GM21515 (cell line): ENCODE data around the gene OSBPL7.

ENCODE experiments used
- ATAC-seq: cut with Tn5 transposase; IDR thresholded peaks from one replicate; pipeline ENCODE4 v1.9.1; 2021; ENCODE audit not compliant: unreplicated experiment

Gene OSBPL7

DNA sequence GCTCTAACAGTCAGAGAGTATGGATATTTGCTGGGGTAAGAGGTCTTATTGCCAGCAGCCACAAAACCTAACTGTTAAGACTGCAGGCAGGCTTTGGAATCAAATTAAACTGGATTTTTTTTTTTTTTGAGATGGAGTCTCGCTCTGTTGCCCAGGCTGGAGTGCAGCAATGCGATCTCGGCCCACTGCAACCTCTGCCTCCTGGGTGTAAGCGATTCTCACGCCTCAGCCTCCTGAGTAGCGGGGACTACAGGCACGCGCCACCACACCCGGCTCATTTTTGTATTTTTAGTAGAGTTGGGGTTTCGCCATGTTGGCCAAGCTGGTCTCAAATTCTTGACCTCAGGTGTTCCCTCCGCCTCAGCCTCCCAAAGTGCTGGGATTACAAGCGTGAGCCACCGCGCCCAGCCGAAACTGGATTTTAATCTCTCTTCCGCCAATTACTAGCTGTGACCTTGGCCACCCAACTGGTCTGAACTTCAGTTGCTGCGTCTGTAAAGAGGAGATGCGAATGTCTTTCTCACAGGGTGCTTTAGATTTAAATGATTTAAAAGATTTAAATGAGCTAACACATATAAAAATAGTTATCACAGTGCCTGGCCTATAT lies 8.9 kb upstream of the OSBPL7 start:
- ATAC-seq, result no peak

DNA sequence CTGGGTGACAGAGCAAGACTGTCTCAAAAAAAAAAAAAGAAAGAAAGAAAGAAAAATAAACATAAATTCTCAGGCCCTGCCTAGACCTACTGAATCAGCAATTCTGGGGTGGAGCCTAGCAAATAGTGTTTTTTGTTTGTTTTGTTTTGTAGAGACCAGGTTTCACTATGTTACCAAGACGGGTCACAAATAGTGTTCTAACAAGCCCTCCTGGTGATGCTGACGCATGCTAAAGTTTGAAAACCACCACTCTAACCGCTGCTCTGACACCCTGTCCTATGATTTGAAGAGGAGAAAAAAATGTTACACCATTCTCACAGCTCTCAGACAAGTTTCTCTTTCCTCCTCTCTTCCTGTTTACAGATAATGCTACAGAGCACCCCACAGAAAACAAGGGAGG lies 8.3 kb upstream of the OSBPL7 start:
- no peak for ATAC-seq

DNA sequence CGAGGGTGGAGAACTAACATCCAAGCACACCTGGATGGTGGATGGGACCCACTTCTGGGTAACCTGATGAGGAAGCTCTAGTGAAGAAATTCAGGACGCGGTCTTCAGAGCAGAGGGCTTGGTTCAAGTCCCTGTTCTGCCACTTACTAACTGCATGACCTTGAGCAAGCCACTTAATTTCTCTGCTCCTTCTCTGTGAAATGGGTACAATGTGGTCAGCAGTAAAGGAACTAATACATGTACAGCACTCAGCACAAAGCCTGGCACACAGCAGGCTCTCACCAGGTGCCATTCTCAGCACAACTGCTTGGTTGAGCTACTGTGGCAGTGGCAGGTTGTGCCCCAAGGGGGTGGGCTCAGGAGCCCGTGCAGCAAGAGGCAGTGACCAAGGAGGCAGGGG lies 1.9 kb upstream of the OSBPL7 start:
- no peak for ATAC-seq

DNA sequence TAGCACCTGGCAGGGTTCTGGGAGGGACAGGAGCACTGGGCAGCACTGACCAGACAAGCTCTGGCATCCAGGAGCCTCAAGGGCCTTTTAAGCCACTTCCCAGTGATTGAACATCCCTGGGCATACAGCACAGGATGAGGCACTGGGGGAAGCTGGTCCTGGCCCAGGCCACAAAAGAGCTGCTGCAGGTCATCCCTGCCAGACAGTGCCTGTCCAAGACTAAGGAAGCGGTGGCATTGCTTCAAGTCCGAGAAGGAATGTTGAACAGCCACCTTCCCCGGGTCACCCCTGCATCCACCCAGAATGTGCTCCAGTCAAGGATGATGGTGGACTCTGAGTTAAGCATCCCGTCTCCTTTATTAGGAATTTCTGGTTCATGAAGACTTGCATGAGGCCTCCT lies 1.2 kb upstream of the OSBPL7 start:
- ATAC-seq, result no peak

DNA sequence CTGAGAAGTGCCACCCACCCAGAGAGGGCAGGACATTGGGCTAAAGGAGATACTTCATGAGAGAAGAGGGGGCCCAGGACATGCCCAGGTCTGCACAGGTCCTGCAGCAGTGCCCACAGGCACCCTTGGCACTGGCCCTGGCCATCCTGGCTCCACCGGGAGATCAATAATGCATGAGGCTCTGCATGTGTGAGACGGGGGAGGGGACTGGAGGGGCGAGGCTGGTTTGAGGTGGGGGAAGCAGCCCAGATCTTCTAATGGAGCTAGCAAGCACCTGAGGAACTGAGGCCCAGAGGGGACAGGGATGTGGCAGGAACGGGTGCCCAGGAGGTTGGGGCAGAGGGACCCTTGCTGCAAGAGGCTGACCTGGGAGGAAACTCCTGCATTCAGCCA lies 567 bp downstream of the OSBPL7 start:
- ATAC-seq, result no peak

DNA sequence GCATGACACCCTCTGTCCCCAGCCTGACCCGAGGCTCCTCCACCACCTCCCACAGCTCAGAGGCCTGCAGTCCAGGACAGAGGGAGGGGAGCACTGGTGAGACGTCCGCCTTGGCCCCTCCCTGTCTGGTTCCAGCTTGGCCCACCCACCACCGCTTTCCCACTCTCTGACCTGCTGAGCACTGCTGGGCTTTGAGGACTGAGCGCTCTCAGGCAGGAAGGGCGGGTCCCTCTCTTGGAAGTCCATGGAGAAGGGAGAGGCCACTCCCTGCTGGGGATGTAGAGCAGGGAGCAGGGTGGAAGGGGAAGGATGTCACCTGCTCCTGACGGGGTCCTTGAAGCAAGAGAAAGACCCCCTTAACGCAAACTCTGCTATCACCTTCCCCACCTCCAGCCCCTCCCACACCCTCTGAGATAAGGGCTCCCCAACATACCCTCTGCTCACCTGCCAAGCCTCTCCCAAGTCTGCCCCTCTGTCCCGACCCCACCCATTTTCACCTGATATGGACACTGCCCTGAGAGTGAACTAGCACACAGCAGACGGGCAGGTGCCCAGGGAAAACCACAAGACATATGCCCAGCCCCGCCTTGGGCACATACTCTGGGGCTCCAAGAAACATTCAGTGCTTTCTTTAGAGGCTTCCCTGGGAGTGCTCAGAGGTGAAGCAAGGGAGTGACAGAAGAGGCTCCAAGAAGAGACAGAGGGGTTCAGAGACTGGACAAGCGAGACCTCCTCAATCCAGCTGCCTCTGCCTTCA lies 1.4 kb downstream of the OSBPL7 start:
- no peak for ATAC-seq

DNA sequence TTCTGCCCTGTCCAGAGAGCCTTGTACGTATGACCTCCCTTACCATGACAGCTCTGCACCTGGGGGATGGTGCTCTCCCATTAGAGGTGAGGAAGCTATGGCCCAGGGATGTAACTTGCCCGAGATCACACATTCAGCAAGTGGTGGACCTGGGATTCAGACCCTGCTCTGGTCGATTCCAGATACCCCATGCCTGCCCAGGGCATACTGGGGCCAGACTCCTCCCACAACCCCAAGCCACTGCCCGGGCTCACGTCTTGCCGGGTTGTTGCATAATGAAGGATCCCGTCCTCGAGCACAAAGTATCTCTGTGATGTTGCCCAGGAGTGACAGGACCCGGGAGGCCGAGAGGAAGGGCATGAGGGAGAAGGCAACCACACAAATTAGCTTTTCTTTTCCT lies 2.1 kb downstream of the OSBPL7 start:
- ATAC-seq, result no peak

DNA sequence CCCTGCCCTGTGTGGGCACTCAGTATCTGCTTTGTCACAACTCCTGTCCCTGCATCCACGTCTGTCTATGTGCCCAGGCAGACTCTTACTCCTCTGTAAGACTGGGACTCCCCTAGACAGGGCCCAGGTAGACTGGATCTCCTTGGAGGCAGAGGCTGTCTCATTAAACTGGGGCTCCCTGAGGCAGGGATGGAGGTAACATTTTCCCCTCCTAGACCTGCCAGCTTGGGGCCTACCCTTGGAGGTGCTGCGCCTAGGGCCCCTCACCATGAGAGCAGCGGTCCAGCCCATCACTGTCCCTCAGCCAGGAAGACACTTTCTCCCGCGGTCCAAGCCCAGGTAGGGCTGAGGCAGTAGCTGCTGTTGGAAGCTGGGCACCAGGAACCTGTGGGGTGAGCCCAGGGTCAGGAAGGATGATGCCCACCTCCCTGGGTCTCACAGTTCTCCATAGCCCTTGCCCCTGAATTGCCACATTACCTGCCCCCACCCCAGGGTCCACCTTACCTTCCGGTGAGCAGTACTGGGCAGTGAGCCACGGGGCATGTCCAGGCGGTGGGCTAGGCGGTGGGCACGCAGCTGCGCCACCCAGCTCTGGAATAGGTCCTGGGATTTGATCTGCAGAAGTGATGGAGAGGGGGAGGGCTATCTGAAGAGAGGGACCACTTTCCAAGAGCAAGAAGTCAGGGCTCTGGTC lies 3.4 kb downstream of the OSBPL7 start:
- no peak for ATAC-seq

DNA sequence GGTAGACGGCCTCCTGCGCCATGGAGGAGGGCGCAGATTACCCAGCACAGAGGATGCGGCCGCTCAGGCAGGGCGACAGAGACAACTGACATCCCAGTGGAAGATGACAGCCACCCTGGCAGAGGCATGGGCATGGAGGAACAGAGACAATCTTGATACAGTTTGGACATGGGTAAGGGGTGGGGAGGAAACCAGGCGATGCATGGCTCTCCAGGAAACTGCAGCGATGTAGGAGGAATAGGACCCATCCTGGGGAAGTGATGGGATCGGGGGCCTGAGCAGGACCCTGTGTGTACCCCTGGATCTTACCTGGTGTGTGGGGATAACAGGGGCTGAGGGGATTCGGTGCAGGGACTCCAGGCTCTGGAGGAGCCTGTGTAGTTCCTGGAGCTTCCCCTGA lies 4.6 kb downstream of the OSBPL7 start:
- no peak for ATAC-seq

DNA sequence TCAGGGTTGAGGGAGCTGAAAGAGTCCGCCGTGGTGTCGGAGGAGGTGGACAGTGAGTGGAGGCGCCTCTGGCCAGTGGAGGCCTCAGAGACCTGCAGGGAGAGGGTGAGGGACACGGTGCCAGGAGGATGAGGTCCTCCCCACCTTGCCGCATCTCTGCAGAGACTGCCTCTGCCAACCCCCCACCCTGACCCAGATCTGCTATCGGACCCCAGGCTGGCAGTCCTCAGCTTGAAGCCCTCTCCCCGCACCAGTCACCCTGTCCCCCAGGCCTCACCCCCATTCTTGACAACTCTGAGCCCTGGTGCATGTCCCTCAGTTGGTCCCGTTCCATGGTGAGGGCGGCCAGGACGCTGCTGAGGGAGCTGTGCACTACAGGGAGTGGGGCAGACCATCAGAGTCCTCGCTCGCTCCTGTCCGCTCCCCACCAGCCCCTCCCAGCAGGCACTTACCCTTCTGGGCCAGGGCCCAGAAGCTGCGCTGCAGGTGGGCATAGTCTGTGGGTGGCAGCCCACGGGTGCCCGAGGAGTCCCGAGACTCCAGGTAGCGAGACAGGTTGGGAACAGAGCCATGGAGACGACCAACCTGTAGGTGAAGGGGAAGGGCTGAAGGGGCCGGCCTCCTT lies 5.4 kb downstream of the OSBPL7 start:
- ATAC-seq, result no peak

DNA sequence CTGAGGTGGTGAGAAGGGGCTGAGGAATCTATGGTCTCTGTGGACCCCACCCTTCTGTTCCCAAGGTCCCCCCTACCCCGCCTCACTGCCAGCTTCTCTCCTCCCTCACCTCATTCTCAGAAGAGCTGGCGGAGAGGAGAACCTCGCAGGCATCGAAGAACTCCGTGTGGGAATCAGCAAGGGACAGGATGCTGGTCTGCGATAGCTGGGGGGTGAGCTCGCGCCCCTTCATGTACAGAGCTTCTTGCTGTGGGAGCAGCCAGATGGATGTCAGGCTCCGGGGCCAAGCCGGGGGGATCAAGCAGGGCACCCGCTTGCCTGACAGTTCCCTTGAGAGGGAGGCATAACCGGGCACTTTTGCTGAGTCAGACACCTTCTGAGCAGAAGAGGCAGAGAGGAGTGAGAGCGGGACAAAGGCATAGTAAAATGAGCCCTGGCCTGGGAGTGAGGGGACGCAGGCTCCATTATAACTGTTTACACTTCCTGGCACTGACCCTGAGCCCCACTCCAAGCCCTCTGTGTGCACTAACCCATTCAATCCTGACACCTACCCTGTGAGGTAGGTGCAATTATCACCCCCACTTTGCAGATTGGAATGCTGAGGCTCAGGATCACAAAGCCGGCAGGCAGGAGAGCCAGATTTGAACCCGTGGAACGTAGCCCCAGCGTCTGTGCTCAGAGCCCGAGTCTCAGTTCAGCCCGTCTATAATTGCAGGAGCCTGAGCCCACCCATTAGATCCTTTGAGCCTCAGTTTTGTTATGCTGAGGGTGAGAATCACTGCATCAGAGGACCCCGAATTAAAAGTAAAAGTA lies 6.3 kb downstream of the OSBPL7 start:
- ATAC-seq, result no peak

DNA sequence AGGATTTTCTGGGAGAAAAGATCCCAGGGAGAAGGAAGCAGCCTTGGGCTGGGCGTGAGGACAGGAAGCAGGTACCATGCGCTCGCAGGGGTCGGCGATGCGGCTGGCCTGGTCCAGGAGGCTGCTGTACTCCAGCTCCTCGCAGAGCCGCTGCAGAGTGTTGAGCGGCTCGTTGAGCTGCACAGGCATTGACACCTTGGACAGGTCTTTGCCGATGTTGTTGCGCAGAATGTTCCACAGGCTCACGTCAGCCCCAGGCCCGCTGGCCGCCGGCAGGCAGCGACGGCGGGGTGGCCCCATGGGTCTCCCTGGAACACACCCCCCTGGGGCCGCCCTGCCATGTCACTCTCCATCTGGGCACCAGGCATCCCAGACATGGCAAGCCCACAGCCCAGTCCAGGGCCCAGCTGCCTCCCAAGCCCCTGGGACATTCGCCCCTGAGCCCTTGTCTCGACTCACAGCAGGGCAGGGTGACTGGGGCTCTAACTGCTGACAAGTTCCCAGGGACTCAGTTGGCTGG lies 8.0 kb downstream of the OSBPL7 start:
- ATAC-seq, result no peak

DNA sequence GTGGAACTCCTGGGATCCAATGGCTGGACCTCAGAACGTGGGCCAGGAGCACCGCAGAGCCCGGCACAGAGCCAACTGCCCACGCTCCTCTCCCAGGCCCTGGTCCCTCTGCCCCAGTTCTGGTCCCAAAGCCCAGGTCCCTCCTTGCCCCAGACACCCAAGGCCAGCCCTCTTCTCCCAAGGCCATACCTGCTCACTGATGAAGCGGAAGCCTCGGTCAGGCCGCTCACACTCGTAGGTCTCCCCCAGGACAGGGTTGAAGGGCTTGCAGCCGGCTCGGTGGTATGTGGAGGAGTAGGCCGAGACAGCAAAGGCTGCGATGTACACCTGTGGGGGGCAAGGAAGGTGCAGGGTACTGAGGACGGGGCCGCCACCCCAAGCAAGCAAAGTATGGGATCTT lies 8.5 kb downstream of the OSBPL7 start:
- ATAC-seq, result no peak

DNA sequence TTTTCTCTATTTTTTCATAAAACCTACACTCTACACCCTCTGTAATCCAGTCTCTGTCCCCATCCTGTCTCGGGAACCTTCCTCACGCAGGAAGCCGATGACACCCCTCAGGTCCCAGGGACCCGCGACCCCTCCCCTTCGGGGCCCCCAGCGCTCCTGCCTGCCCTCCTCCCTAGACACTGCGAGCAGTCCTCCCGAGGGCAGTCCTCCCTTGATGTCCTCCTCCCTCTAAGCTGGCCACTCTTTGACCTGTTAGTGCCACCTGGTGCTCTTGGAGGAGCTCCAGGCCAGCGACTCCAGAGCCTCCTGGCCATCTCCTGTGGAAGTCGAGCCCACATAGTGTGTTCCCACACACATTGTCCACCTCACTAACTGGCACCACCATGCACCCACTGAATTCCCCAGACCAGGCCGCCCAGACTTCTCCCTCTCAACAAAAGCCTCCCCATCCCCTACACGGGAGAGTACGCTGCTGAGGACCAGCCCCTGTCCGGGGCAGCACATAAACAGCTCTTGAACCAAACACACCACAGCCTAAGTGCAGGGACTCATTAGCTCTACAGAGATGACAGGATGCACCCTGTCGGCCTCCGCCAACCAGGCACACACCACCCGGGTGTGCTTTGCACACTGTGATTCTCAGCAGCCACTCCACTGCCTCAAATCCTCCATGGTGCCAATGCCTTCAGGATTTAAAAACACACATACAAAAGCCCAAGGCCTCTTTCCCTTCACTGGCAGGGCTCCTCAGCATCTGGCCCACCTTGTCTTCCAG lies 9.3 kb downstream of the OSBPL7 start:
- ATAC-seq, result no peak

DNA sequence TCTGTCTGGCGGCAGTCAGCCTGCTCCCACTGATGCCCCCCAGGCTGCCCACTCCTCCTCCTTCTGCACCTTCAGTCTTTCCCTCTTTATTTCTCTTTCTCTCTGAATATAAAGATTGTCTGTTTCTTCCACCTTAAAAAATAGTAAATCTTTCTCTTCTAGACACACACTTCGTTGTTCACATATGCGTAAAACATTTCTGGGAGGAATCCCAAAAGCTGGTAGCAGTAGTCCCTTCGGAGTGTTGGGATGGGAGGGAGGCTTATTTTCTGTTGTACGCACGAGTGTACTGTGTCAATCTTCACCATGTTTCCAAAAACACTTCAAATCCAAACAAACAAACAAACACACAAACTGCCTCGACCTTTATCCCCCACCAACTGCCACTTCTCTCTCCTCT lies 9.9 kb downstream of the OSBPL7 start:
- no peak for ATAC-seq

DNA sequence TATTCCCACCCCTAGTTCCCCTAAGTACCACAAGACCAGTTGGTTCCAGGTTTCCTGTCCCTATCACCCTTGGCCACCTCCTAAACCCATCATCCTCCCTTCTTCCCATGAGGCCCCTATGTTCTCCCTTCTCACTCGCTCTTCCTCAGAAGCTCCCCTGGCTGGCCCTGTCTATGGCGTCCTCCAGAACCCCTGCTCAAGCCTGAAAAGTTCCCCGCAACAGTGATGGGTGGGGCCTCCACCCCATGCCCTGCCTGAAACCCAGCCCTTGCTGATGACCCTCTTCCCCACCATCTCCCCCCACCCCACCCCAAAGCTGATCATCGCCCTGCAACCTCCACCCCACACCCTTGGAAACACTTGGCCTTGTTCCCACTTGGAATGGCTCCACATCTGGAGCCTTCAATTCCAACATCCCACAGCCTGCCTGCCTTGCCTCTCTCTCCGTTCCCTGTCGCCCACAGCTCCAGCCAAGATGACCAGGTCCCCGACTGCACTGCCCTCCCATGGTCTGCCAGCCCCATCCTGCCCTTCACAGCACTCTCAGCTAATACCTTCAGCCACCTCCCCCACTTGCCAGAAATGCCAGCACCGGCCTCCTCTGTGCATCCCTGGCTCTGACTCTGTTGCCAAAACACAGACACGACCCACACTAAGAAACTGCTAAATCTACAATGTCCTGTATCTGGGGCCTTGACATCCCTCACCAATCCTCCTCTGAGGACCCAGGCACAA lies 10.5 kb downstream of the OSBPL7 start:
- no peak for ATAC-seq

DNA sequence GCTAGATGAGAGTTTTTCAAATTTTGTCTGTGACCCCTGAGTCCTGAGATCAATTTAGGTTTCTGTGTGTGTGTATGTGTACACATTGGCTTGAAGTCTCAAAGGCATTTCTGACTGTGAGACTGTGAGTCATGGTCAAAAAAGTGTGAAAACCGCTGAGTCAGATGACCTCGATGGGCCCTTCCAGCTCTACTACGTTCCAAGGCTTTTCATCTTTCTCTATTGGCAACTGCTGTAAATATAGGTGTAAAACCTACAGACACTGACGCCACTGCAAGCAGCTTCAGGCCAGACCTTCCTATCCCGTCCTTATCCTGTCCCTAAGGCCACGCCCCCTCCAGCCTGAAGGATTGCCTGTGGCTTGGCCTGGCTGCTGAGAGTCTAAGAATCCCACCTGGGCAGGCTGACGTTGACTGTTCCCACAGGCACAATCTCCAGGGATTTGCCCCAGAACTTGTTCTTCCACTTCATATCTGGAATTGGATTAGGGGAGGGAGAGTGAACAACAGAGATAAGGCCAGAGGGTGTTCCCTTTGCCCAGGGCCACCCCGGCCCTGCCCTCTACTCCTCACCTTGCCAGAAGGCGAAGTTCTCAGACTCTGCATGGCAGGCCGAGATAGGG lies 11.3 kb downstream of the OSBPL7 start:
- no peak for ATAC-seq

DNA sequence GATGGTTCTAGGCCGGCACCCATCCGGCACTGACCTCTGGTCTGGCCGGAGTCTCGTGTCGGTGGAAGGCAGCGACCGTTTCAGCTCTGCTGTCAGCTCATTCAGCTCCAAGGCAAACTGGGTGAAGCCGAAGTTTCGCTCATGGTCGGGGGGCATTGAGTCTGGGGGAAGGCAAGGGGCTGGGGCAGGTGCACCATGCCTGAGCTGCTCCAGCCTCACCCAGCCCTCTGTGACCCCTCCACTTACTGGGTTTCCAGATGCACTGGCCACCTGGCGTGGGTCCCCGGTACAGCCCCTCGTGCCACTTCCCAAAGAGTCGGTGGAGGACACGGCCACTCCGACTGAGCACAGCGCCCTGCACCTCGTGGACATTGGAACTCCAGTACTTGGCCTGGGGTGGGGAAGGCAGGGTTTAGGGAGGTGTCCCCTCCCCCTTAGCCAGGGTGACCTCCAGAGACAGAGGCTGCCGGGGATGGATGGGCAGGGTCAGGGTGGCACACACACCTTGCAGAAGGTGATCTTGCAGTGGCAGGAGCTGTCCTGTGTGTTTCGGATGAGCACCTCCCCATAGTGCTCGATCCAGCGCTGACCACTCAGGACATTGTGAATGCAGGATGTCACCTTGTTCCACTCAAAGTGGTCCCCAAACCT lies 12.6 kb downstream of the OSBPL7 start:
- no peak for ATAC-seq
